Right ventricle myocardium superior (tissue), 1 donor: ENCODE data around the gene BTG2. TPM values are rescaled to one million over a fixed set of nuclear protein-coding genes. Genes with fewer than 3 reads are reported as not detected.
"Not testable (repeated sequence)": the region's sequence is repeated elsewhere in the genome, so short reads cannot be mapped to it uniquely, and the experiment has no call there.

Experiments used
- ATAC-seq: fragments of 200-7000 bp; cut with Tn5 transposase; one replicate; pipeline ENCODE4 v1.9.1; 2020; ENCODE audit warnings: mild to moderate bottlenecking; ENCODE audit not compliant: poor library complexity
- DNase-seq: peaks from one replicate; pipeline ENCODE4 v3.0.0-alpha.2; 2020
- intact Hi-C: fragments of 100-400 bp; cut with DNase I; formaldehyde crosslinking; loops from one replicate; pipeline ENCODE4 v1.11.2; 2022
- total RNA-seq: library from RNA; stranded (reverse); fragmentation: NEBNext Ultra II Directional; extraction: Animal tissue kit (Norgen Biotek cat#: 25700); gene quantifications from one replicate; pipeline ENCODE4 v1.2.1, GENCODE V29; 2021
- donor health status: DM: no; HTN: yes; CAD: no; lungs with severe emphysema.

The BTG2 gene
- total RNA-seq, 1 donor from 2014 or later, result 40.5 TPM

- peak; percentile 90 for DNase-seq
- intact Hi-C loops, result no loop called here
- peak; percentile 65 for ATAC-seq
These were observed 1.0 kb downstream of the BTG2 start for GRCh38 chr1:203306089-203306964.

- DNase-seq, result peak; percentile 62
- intact Hi-C loops, result no loop called here
- ATAC-seq, result no peak
These were observed 1.7 kb downstream of the BTG2 start for GRCh38 chr1:203306965-203307541.

GRCh38 chr1:203307641-203308126 is 2.4 kb downstream of the BTG2 start:
- no peak for ATAC-seq
- DNase-seq, result no peak
- intact Hi-C loops, result no loop called here

- DNase-seq, result no peak
- no peak for ATAC-seq
- intact Hi-C loops, result no loop called here
These were observed 3.1 kb downstream of the BTG2 start for GRCh38 chr1:203308328-203308922.

DNA sequence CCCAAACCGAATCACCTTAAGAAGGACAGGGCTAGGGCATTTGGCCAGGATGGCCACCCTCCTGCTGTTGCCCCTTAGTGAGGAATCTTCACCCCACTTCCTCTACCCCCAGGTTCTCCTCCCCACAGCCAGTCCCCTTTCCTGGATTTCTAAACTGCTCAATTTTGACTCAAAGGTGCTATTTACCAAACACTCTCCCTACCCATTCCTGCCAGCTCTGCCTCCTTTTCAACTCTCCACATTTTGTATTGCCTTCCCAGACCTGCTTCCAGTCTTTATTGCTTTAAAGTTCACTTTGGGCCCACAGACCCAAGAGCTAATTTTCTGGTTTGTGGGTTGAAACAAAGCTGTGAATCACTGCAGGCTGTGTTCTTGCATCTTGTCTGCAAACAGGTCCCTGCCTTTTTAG is 3.6 kb downstream of the BTG2 start:
- ATAC-seq (no peak), DNase-seq (peak; percentile 30)
- intact Hi-C loops, result no loop called here

GRCh38 chr1:203311368-203312301 is 6.3 kb downstream of the BTG2 start:
- DNase-seq (no peak), ATAC-seq (no peak)
- intact Hi-C loops, result no loop called here

DNA sequence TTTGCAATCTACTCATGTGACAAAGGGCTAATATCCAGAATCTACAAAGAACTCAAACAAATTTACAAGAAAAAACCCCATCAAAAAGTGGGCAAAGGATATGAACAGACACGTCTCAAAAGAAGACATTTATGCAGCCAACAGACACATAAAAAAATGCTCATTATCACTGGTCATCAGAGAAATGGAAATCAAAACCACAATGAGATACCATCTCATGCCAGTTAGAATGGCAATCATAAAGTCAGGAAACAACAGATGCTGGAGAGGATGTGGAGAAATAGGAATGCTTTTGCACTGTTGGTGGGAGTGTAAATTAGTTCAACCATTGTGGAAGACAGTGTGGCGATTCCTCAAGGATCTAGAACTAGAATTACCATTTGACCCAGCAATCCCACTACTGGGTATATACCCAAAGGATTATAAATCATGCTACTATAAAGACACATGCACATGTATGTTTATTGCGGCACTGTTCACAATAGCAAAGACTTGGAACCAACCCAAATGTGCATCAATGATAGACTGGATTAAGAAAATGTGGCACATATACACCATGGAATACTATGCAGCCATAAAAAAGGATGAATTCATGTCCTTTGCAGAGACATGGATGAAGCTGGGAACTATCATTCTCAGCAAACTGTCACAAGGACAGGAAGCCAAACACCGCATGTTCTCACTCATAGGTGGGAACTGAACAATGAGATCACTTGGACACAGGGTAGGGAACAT is 8.9 kb downstream of the BTG2 start:
- intact Hi-C loops, ATAC-seq, DNase-seq: not testable (repeated sequence)

DNA sequence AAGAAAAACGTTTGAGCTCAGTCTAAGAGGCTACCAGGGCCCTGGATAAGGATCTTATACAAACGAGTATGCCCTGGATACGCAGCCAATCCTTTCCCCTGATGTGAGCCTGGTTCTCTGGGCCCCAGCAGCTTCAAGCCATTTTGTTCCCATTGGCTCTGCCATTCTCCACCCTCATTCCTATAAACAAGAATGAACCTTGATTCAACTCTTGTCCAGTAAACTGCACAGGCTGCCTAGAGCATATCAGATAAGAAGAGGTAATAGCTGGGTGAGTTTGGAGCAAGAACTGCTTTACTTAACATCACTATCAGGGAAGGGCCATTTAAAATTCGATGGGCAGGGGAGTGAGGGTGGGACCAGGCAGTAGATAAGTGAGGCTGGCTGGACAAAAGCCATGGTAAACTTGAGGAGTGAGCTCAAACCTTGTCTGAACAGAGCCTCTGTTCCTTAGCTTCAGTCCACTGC is 11.3 kb downstream of the BTG2 start:
- intact Hi-C loops, result no loop called here
- no peak for DNase-seq
- peak; percentile 38 for ATAC-seq

GRCh38 chr1:203317429-203318228 is 12.3 kb downstream of the BTG2 start:
- ATAC-seq, result no peak
- intact Hi-C loops, result no loop called here
- DNase-seq, result no peak

GRCh38 chr1:203318229-203318517 is 12.9 kb downstream of the BTG2 start:
- no peak for ATAC-seq
- no peak for DNase-seq
- intact Hi-C loops, result no loop called here

DNA sequence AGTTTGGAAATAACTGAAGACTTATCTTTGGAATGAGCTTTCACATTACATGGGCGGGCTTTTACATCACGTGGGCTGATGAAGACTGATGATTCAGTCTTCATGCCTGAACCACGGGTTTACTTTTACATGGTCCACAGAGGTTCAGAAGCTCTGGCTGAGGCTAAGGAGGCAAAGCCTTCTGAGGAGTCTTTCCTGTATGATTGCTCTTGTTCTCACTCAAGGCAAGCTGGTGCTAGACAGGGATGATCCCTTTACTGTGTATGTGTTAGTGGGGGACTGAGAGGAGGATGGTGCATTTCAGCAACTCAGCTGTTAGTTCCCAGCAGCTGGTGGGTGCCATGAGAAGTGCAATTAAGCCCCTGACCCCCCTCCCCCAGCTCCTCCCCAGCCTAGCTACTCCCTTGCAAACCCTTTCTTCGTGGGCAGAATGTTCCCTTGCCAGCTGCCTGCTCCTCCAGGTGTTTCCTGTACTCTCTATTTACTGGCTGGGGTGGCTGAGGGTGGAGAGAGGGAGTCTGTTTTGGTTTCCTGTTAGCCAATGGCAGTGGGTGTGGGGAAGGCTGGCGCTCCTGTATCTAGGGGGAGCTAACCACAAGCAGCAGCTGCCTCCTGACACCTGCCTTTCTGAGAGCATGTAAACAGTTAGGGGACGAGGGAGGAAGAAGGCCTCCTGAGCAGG is 15.4 kb downstream of the BTG2 start:
- ATAC-seq, result peak; percentile 3
- peak; percentile 63 for DNase-seq
- intact Hi-C loops, result no loop called here

DNA sequence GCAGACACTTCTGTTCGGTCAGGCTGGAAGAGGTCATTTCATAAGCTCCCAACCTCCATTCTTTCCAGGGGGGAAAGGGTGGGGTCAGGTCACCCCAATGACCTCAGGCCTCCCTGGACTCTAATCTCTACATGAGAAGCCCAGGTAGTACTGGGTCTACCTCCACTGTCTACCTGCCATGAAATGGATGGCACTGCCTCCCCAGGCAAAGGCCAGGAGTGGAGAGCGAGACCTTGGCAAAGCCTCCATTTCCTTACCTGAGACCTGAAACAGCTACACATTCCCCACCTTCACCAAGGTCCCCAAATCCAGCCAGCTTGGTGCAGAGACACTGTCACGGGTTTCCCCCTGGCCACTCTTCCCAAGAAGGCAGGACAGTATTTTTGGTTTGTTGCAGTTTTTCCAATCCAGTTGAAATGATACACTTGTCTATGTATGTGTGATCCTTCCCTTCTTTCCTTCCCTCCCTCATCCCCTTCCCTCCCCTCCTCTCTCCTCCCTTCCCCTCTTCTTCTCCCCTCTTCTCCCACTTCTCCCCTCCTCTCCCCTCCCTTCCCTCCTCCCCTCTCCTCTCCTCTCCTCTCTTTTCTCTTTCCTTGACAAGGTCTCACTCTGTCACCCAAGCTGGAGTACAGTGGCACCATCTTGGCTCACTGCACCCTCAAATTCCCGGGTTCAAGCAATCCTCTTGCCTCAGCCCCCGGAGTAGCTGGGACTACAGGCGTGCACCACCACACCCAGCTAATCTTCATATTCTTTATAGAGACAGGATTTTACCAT is 16.1 kb downstream of the BTG2 start:
- DNase-seq (no peak), ATAC-seq (no peak)
- intact Hi-C loops, result no loop called here

GRCh38 chr1:203322500-203323179 is 17.3 kb downstream of the BTG2 start:
- DNase-seq (no peak), ATAC-seq (peak; percentile 39)
- intact Hi-C loops, result no loop called here

- ATAC-seq (no peak), DNase-seq (no peak)
- intact Hi-C loops, result no loop called here
These were observed 18.3 kb downstream of the BTG2 start for GRCh38 chr1:203323587-203323986.

DNA sequence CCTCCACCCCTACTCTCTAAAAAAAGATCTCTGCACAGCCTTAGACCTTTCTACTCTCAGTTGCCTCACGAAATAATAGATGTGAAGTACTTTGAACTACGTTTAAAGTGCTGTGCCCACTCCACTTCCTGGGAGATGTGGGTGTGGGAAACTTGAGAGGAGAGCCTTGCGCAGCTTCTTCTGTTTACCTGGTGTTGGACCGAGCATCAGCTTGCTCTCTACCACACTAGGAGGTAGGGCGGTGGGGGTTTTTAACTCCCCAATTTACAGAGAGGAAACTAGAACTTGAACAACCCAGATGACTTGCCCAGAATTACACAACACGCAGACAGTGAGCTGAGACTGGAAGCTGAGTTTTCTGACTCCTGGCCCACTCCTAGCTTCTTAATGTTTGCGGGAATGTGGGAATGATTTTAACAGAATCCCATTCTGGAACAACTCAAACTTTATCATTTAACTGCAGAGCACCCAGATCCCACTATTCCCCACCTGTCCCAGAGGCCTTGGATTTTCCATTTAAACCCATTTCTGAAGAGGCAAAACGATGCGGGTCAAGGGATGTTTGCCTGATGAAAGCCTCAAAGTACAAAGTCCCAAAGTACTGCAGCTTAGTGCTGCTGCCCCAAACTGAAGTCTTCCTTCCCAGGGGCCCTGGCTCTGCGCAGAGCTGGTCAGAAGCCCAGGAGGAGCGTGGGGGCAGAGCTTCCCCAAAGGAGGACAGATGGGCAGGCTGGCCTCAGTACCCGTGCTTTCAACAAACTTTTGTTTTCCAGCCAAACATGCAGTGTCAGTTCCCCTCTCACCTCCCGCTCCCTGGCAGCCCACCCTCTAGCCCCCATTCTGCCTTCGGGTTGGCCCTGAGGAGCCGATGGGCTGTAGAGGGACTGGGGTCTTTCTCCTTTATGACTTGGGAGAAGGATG is 19.0 kb downstream of the BTG2 start:
- no peak for ATAC-seq
- intact Hi-C loops, result no loop called here
- DNase-seq, result peak; percentile 61
